IMR-90 (cell line): ENCODE results near the gene PARVB. TPM values are rescaled to one million over a fixed set of nuclear protein-coding genes. Genes with fewer than 3 reads are reported as not detected.

Experiments used
- ATAC-seq: fragments of 200-7000 bp; cut with Tn5 transposase; 2 replicates; pipeline ENCODE4 v1.9.1; 2020; ENCODE audit warnings: low read depth, mild to moderate bottlenecking, moderate library complexity
- BruUV-seq: library from RNA; stranded (reverse); fragments of 400-500 nt; replicated peaks from 2 replicates; lab custom pipeline; 2021; lab: Mats Ljungman, UMichigan
- CTCF ChIA-PET: fragments of 300-600 bp; formaldehyde crosslinking; extraction: SDS; loops from one replicate; lab custom pipeline; 2021; ENCODE audit warnings: antibody characterized with exemption; lab: Yijun Ruan, JAX
- POLR2A ChIA-PET: fragments of 300-600 bp; sonication (Branson Sonifier 250); formaldehyde crosslinking; loops from one replicate; lab custom pipeline; 2022; ENCODE audit warnings: antibody characterized with exemption; ENCODE audit not compliant: unreplicated experiment; lab: Charles Lee
- DNase-seq: peaks from one replicate; pipeline ENCODE4 v3.0.0; 2013
- H2AFZ ChIP-seq: replicated peaks from 2 replicates; pipeline ENCODE3; 2013; ENCODE audit warnings: low read length, mild to moderate bottlenecking; ENCODE audit not compliant: poor library complexity
- H2AK5ac ChIP-seq: 2 replicates; pipeline ENCODE4 v1.6.1; 2013; ENCODE audit warnings: low read depth, low read length, inconsistent platforms
- H2AK9ac ChIP-seq: replicated peaks from 2 replicates; pipeline ENCODE3; 2013; ENCODE audit warnings: mild to moderate bottlenecking, low read depth, low read length, moderate library complexity; ENCODE audit not compliant: poor library complexity
- H2BK120ac ChIP-seq: 2 replicates; pipeline ENCODE4 v1.6.1; 2013; ENCODE audit warnings: low read depth, low read length, inconsistent platforms
- H2BK15ac ChIP-seq: 3 replicates; pipeline ENCODE4 v1.6.1; 2013; ENCODE audit warnings: low read depth, low read length, inconsistent platforms
- H2BK20ac ChIP-seq: 2 replicates; pipeline ENCODE4 v1.6.1; 2013; ENCODE audit warnings: low read depth, mild to moderate bottlenecking, inconsistent platforms, low read length, moderate library complexity
- H2BK5ac ChIP-seq: 2 replicates; pipeline ENCODE4 v1.6.1; 2013; ENCODE audit warnings: mild to moderate bottlenecking, low read depth, low read length, inconsistent platforms; ENCODE audit not compliant: poor library complexity, severe bottlenecking
- H3K14ac ChIP-seq: replicated peaks from 2 replicates; pipeline ENCODE4 v1.6.1; 2013; ENCODE audit warnings: low read depth, low read length, inconsistent platforms
- H3K18ac ChIP-seq: 2 replicates; pipeline ENCODE4 v1.6.1; 2013; ENCODE audit warnings: low read depth, low read length, control low read depth
- H3K23ac ChIP-seq: 2 replicates; pipeline ENCODE4 v1.6.1; 2013; ENCODE audit warnings: low read depth, low read length, inconsistent platforms
- H3K27ac ChIP-seq: 2 replicates; pipeline ENCODE4 v1.5.1; 2013; ENCODE audit warnings: mild to moderate bottlenecking, control low read depth, low read length; ENCODE audit not compliant: insufficient read depth
- H3K27me3 ChIP-seq: 2 replicates; pipeline ENCODE4 v1.6.1; 2013; ENCODE audit warnings: low read length; ENCODE audit not compliant: control insufficient read depth, insufficient read depth
- H3K36me3 ChIP-seq: 2 replicates; pipeline ENCODE4 v1.6.1; 2013; ENCODE audit warnings: low read length, mixed read lengths; ENCODE audit not compliant: control insufficient read depth, insufficient read depth
- H3K4ac ChIP-seq: 2 replicates; pipeline ENCODE4 v1.6.1; 2013; ENCODE audit warnings: low read depth, low read length, inconsistent platforms
- H3K4me1 ChIP-seq: 2 replicates; pipeline ENCODE4 v1.6.1; 2013; ENCODE audit warnings: low read length, mixed read lengths; ENCODE audit not compliant: control insufficient read depth, insufficient read depth
- H3K4me2 ChIP-seq: 2 replicates; pipeline ENCODE4 v1.6.1; 2013; ENCODE audit warnings: low read depth, mild to moderate bottlenecking, control low read depth, low read length, moderate library complexity
- H3K4me3 ChIP-seq: 2 replicates; pipeline ENCODE4 v1.5.1; 2013; ENCODE audit warnings: low read depth, mild to moderate bottlenecking, control low read depth, low read length, moderate library complexity; ENCODE audit not compliant: insufficient read depth
- H3K56ac ChIP-seq: 2 replicates; pipeline ENCODE4 v1.6.1; 2013; ENCODE audit warnings: low read length, inconsistent platforms; ENCODE audit not compliant: insufficient read depth; ENCODE audit errors: extremely low read depth
- H3K79me1 ChIP-seq, 2 experiments: 2 replicates each; pipeline ENCODE4 v1.6.1; 2013; ENCODE audit warnings: low read length in 2 of 2, inconsistent platforms in 1 of 2, low read depth in 1 of 2
- H3K9ac ChIP-seq: 2 replicates; pipeline ENCODE4 v1.6.1; 2013; ENCODE audit warnings: low read depth, low read length, control low read depth
- H3K9me1 ChIP-seq: 2 replicates; pipeline ENCODE4 v1.6.1; 2013; ENCODE audit warnings: low read length, inconsistent platforms; ENCODE audit not compliant: insufficient read depth
- H3K9me3 ChIP-seq: 2 replicates; pipeline ENCODE4 v1.6.1; 2013; ENCODE audit warnings: low read length; ENCODE audit not compliant: control insufficient read depth, insufficient read depth
- H4K20me1 ChIP-seq: 2 replicates; pipeline ENCODE4 v1.6.1; 2013; ENCODE audit warnings: low read length, inconsistent platforms; ENCODE audit not compliant: insufficient read depth
- H4K5ac ChIP-seq: 2 replicates; pipeline ENCODE4 v1.6.1; 2013; ENCODE audit warnings: mild to moderate bottlenecking, low read depth, low read length, control low read depth
- H4K8ac ChIP-seq, 2 experiments: 2 replicates each; pipeline ENCODE4 v1.6.1; 2013; ENCODE audit warnings: low read depth in 2 of 2, low read length in 2 of 2, control low read depth in 1 of 2, inconsistent platforms in 1 of 2
- H4K91ac ChIP-seq: 2 replicates; pipeline ENCODE4 v1.6.1; 2013; ENCODE audit warnings: low read depth, low read length, inconsistent platforms; ENCODE audit not compliant: insufficient read depth
- BHLHE40 ChIP-seq: fragments of 150-350 bp; IDR thresholded peaks from 2 replicates; pipeline ENCODE4 v1.6.1; 2016; ENCODE audit warnings: mild to moderate bottlenecking, low read depth, low read length
- CEBPB ChIP-seq: IDR thresholded peaks from 2 replicates; pipeline ENCODE4 v1.6.1; 2012; ENCODE audit warnings: low read depth, low read length, improper control_type of control experiment
- FOS ChIP-seq: fragments of 150-350 bp; IDR thresholded peaks from 2 replicates; pipeline ENCODE4 v1.6.1; 2016; ENCODE audit warnings: low read depth, low read length
- MAFK ChIP-seq: IDR thresholded peaks from 2 replicates; pipeline ENCODE4 v1.6.1; 2012; ENCODE audit warnings: low read depth, low read length, improper control_type of control experiment
- MAZ ChIP-seq: IDR thresholded peaks from 2 replicates; pipeline ENCODE4 v1.6.1; 2012; ENCODE audit warnings: low read depth, mild to moderate bottlenecking, low read length, improper control_type of control experiment, moderate library complexity, borderline replicate concordance
- MXI1 ChIP-seq: IDR thresholded peaks from 2 replicates; pipeline ENCODE4 v1.6.1; 2012; ENCODE audit warnings: low read depth, mild to moderate bottlenecking, low read length, moderate library complexity, borderline replicate concordance
- POLR2A ChIP-seq: IDR thresholded peaks from 2 replicates; pipeline ENCODE4 v1.6.1; 2012; ENCODE audit warnings: mild to moderate bottlenecking, low read depth, low read length
- RAD21 ChIP-seq: IDR thresholded peaks from 2 replicates; pipeline ENCODE4 v1.6.1; 2012; ENCODE audit warnings: low read length, improper control_type of control experiment
- RCOR1 ChIP-seq: IDR thresholded peaks from 2 replicates; pipeline ENCODE4 v1.6.1; 2012; ENCODE audit warnings: mild to moderate bottlenecking, low read length, improper control_type of control experiment; ENCODE audit not compliant: insufficient replicate concordance
- RFX5 ChIP-seq: IDR thresholded peaks from 2 replicates; pipeline ENCODE4 v1.8.0; 2012; ENCODE audit warnings: low read depth, mild to moderate bottlenecking, low read length, moderate library complexity
- USF2 ChIP-seq: fragments of 150-350 bp; IDR thresholded peaks from 2 replicates; pipeline ENCODE4 v1.6.1; 2017; ENCODE audit warnings: mild to moderate bottlenecking, antibody characterized with exemption, low read length, low read depth
- WGBS, 2 experiments: methylation state at CpG; one replicate each; pipeline versions ENCODE4 v1.1.5 to v1.1.7; 2013; ENCODE audit warnings: missing lambda C conversion rate in 2 of 2; ENCODE audit not compliant: insufficient read length in 1 of 2; ENCODE audit errors: extremely low coverage in 2 of 2; 5-methylcytosine and 5-hydroxymethylcytosine counted together
- dilution Hi-C: fragments of 300-500 bp; cut with HindIII; formaldehyde crosslinking; loops from one replicate; pipeline ENCODE4 v1.14.3; 2018; ENCODE audit warnings: low sequenced_read_pairs; ENCODE audit not compliant: unreplicated experiment
- in situ Hi-C: fragments of 300-500 bp; cut with MboI; formaldehyde crosslinking; loops from 3 replicates; pipeline ENCODE4 v1.14.3; 2019; ENCODE audit warnings: low sequenced_read_pairs, inconsistent platforms, mixed read lengths
- intact Hi-C: fragments of 100-400 bp; cut with micrococcal nuclease; formaldehyde crosslinking; loops from 2 replicates; pipeline ENCODE4 v1.10.0; 2022
- polyA plus RNA-seq, 3 experiments: library from polyadenylated mRNA; depleted of rRNA; stranded (reverse); fragments of >200 nt; gene quantifications; 2 replicates each; pipeline ENCODE4 v1.2.3, GENCODE V29; 2012; ENCODE audit warnings: low replicate concordance in 1 of 3
- total RNA-seq: library from RNA; depleted of rRNA; stranded (reverse); fragments of >200 nt; gene quantifications from 2 replicates; pipeline ENCODE4 v1.2.3, GENCODE V29; 2012

Gene PARVB
- total and polyA plus RNA-seq, 2 of the 4 experiments (the other 2 are of a cell fraction), result 44.3 to 53.9 TPM

GRCh38 chr22:44112191-44112590, 88.1 kb downstream of the PARVB start:
- in situ Hi-C loops, result no loop called here
- Histone ChIP-seq H3K4me2 (no peak overlapping the region), H2AK9ac (no peak overlapping the region)

More at GRCh38 chr22:44112191-44112590, 88.1 kb downstream of the PARVB start:
- H3K56ac ChIP-seq, result no peak overlapping the region
- no peak overlapping the region for H2BK5ac ChIP-seq
- no peak overlapping the region for H3K14ac ChIP-seq
- H3K36me3 ChIP-seq, result no peaks in the 10 kb centered on the region
- ATAC-seq (no peak), DNase-seq (no peak)
- H3K27me3 ChIP-seq, result no peaks in the 10 kb centered on the region
- CTCF ChIA-PET, result no interaction called here
- H2BK20ac ChIP-seq, result no peak overlapping the region
- no peak overlapping the region for H3K18ac ChIP-seq
- 93% methylated on average over 4 of the region's 11 CpGs; no CpG with 5 or more reads in 1 of the 2 experiments for WGBS, 2 experiments
- no peaks in the 10 kb centered on the region for H3K79me1 ChIP-seq
- H2BK120ac ChIP-seq, result no peak overlapping the region
- H4K5ac ChIP-seq, result no peak overlapping the region
- H3K23ac ChIP-seq, result no peak overlapping the region
- no peaks in the 10 kb centered on the region for H3K9me3 ChIP-seq
- POLR2A ChIA-PET, result no interaction called here
- H3K9me1 ChIP-seq, result no peaks in the 10 kb centered on the region
- no peak overlapping the region for H3K4me3 ChIP-seq
- no peak overlapping the region for H3K4ac ChIP-seq
- intact Hi-C loops, result no loop called here
- H4K91ac ChIP-seq, result no peak overlapping the region
- H4K20me1 ChIP-seq, result no peaks in the 10 kb centered on the region
- H2BK15ac ChIP-seq, result no peak overlapping the region
- H3K4me1 ChIP-seq, result no peaks in the 10 kb centered on the region; the same call in 1 of the 2 replicates
- no peak overlapping the region for H4K8ac ChIP-seq
- dilution Hi-C loops, result no loop called here
- H3K9ac ChIP-seq, result no peak overlapping the region
- TF ChIP-seq RFX5 (no peak), MXI1 (no peak), POLR2A (no peak), MAZ (no peak), CEBPB (no peak), FOS (no peak), BHLHE40 (no peak), RCOR1 (no peak), USF2 (no peak), MAFK (no peak), RAD21 (no peak)
- no TSS peak for BruUV-seq
- H2AFZ ChIP-seq, result no peak overlapping the region
- no peak overlapping the region for H3K27ac ChIP-seq
- H2AK5ac ChIP-seq, result no peak overlapping the region
